Activated B cell treated with CpG ODN at 0.5 μM for 24 hours (primary cell): Measurements from ENCODE around the gene MINDY2. TPM values are rescaled to one million over a fixed set of nuclear protein-coding genes. Genes with fewer than 3 reads are reported as not detected.
"Not testable (repeated sequence)": the region's sequence is repeated elsewhere in the genome, so short reads cannot be mapped to it uniquely, and the experiment has no call there.

ENCODE experiments used
- ATAC-seq: fragments of 200-7000 bp; cut with Tn5 transposase; one replicate; pipeline ENCODE4 v1.10.0; 2021; ENCODE audit warnings: low read depth, mild to moderate bottlenecking, moderate library complexity
- CTCF ChIA-PET: fragments of 350-600 bp; sonication (Branson Sonifier 250); formaldehyde crosslinking; loops from one replicate; lab custom pipeline; 2021; ENCODE audit warnings: antibody characterized with exemption; lab: Charles Lee
- POLR2A ChIA-PET: fragments of 350-600 bp; sonication (Branson Sonifier 250); formaldehyde crosslinking; loops from one replicate; lab custom pipeline; 2021; ENCODE audit warnings: antibody characterized with exemption; lab: Charles Lee
- DNase-seq: peaks from one replicate; pipeline ENCODE4 v3.0.0; 2022
- H3K27ac Mint-ChIP-seq: one replicate; pipeline ENCODE4 v1.8.0; 2020; ENCODE audit warnings: mixed read lengths
- H3K27me3 Mint-ChIP-seq: one replicate; pipeline ENCODE4 v1.8.0; 2021; ENCODE audit warnings: mixed read lengths
- H3K36me3 Mint-ChIP-seq: one replicate; pipeline ENCODE4 v1.8.0; 2021; ENCODE audit warnings: low read depth, mixed read lengths
- H3K4me1 Mint-ChIP-seq: one replicate; pipeline ENCODE4 v1.8.0; 2021; ENCODE audit warnings: mixed read lengths
- H3K4me3 Mint-ChIP-seq: one replicate; pipeline ENCODE4 v1.8.0; 2020; ENCODE audit warnings: mild to moderate bottlenecking, mixed read lengths
- H3K9me3 Mint-ChIP-seq: one replicate; pipeline ENCODE4 v1.8.0; 2020; ENCODE audit warnings: mixed read lengths
- intact Hi-C: fragments of 100-400 bp; cut with micrococcal nuclease; formaldehyde crosslinking; loops from one replicate; pipeline ENCODE4 v1.15.1; 2024
- total RNA-seq: library from RNA; stranded (reverse); gene quantifications from 2 replicates; pipeline ENCODE4 v1.2.3, GENCODE V29; 2022
- TF ChIP-seq, protein P1 (sequence below): fragments of 200-600 bp; IDR thresholded peaks from one replicate; pipeline ENCODE4 v1.8.0; 2022; ENCODE audit warnings: antibody characterized with exemption, mild to moderate bottlenecking

Gene MINDY2
- total RNA-seq, 1 donor from 2014 or later = 6.2 TPM

DNA sequence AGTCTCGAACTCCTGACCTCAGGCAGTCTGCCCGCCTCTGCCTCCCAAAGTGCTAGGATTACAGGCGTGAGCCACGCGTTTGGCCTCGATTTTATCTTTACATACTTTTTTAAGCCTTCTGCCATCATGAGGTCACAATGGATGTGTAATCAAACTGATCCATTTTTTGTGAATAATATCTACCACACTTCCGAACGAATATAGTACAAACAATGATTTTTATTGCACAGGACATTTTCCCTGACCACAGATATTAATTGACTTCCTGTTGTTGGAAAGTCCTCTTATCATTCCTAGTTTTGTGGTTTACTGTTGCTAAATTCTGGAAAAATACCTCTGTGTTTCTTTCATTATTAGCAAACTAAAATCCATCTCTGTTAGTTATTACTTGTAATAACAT is 68.9 kb downstream of the MINDY2 start:
- Mint-ChIP-seq H3K36me3 (peaks cover 3% of the 10 kb centered on the region), H3K4me1 (peaks cover 19% of the 10 kb centered on the region), H3K27ac (no peak overlapping the region), H3K27me3 (no peaks in the 10 kb centered on the region), H3K9me3 (no peaks in the 10 kb centered on the region), H3K4me3 (no peak overlapping the region)
- TF ChIP-seq, protein P1, sequence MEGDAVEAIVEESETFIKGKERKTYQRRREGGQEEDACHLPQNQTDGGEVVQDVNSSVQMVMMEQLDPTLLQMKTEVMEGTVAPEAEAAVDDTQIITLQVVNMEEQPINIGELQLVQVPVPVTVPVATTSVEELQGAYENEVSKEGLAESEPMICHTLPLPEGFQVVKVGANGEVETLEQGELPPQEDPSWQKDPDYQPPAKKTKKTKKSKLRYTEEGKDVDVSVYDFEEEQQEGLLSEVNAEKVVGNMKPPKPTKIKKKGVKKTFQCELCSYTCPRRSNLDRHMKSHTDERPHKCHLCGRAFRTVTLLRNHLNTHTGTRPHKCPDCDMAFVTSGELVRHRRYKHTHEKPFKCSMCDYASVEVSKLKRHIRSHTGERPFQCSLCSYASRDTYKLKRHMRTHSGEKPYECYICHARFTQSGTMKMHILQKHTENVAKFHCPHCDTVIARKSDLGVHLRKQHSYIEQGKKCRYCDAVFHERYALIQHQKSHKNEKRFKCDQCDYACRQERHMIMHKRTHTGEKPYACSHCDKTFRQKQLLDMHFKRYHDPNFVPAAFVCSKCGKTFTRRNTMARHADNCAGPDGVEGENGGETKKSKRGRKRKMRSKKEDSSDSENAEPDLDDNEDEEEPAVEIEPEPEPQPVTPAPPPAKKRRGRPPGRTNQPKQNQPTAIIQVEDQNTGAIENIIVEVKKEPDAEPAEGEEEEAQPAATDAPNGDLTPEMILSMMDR = no peak
- CTCF ChIA-PET = interaction anchor here (0.6 to 0.8 kb wide), 2 partner anchors 69 to 335 kb away, joined by 3 read pairs; partner anchors contain the start of gene MINDY2
- ATAC-seq (no peak), DNase-seq (no peak)
- intact Hi-C loops = no loop called here
- POLR2A ChIA-PET = interaction anchor here (0.7 kb wide), 1 partner anchor 383 kb away, joined by 4 read pairs; no protein-coding TSS in a partner anchor

DNA sequence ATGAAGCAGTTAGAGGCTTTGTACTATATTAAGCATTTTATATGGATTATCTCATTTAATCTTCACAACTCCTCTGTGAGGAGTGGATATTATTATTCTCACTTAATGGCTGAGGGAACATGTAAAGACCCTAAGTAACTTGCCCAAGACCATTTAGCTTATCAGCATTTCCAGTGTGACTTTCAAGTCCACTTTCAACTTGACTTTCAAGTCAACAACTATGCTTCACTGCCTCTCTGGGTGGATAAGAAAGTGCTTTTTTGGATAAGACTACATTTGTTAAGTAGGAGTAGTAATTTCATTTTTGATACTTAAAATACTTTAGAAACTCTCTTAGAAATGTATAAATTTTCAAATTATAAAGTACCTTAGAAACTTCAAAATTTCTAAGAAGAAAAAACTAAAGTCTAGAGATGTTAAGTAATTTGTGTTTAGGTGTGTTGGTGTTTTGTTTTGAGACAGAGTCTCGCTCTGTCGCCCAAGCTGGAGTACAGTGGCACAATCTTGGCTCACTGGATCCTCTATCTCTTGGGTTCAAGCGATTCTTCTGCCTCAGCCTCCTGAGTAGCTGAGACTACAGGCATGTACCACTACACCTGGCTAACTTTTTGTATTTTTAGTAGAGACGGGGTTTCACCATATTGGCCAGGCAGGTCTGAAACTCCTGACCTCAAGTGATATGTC is 71.8 kb downstream of the MINDY2 start:
- TF ChIP-seq, protein P1 = no peak
- H3K27ac Mint-ChIP-seq = no peak overlapping the region
- H3K36me3 Mint-ChIP-seq = peaks cover 22% of the 10 kb centered on the region
- no peaks in the 10 kb centered on the region for H3K9me3 Mint-ChIP-seq
- H3K27me3 Mint-ChIP-seq = no peaks in the 10 kb centered on the region
- DNase-seq (no peak), ATAC-seq (no peak)
- no peak overlapping the region for H3K4me3 Mint-ChIP-seq
- POLR2A ChIA-PET = interaction anchor here (1.3 kb wide), 1 partner anchor 72 kb away, joined by 3 read pairs; the partner anchor contains the start of gene MINDY2
- intact Hi-C loops = no loop called here
- H3K4me1 Mint-ChIP-seq = peaks cover 19% of the 10 kb centered on the region
- CTCF ChIA-PET = no interaction called here

DNA sequence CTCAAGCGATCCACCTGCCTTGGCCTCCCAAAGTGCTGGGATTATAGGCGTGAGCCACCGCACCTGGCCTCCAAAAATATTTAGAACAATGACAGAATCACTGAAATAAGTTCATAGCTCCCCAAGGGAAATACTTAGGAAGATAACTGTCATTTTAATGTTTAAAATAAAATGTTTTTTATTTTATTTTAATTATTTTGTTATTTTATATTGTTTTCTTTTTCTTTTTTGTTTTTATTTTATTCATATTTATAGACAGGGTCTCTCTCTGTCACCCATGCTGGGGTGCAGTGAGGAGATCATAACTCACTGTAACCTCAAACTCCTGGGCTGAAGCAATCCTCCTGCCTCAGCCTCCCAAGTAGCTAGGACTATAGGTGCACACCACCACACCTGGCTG is 80.1 kb downstream of the MINDY2 start:
- H3K4me3 Mint-ChIP-seq, H3K27ac Mint-ChIP-seq, ATAC-seq, POLR2A ChIA-PET, H3K9me3 Mint-ChIP-seq, H3K4me1 Mint-ChIP-seq, H3K27me3 Mint-ChIP-seq, DNase-seq, intact Hi-C loops, CTCF ChIA-PET: not testable (repeated sequence)
- H3K36me3 Mint-ChIP-seq = peaks cover 56% of the 10 kb centered on the region

DNA sequence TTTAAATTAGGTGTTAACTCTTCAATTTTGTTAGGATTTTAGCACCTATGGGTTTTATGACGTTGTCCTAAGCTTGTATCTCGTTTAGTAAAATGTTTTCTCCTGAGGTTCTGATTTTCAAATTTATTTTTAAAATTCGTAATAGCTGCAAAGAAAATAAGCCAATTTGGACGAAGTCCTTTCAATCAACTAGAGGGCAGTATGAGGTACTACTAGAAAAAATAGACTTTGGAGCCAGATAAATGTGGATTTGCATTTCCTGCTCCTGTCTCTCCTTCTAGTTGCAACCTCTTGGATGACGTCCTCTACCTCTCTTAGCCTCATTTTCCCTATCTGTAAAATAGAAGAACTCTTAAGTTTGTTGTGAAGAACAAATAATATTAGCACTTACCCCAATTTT is 81.2 kb downstream of the MINDY2 start:
- CTCF ChIA-PET = no interaction called here
- intact Hi-C loops = no loop called here
- ATAC-seq = no peak

DNA sequence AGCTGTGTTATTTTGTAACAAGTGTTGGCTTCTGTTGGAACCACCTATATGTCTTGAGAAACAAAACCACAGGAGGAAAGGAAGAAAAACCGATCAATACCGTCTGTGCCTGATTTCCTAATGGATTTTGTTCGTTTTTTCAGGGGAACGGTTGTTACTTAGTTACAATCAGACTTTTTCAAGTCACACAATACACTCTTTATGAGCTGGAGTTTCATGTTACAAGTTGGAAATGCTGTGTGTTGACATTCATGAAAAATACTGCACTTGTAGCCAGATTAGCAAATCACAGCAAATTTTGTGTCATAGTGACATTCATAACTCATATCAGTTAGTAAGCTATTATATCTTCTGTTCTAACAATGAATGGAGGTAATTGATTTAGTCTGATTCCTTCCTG is 83.5 kb downstream of the MINDY2 start:
- Mint-ChIP-seq H3K27me3 (no peaks in the 10 kb centered on the region), H3K27ac (no peak overlapping the region), H3K4me3 (no peak overlapping the region), H3K4me1 (no peaks in the 10 kb centered on the region), H3K9me3 (no peaks in the 10 kb centered on the region), H3K36me3 (peaks cover 29% of the 10 kb centered on the region)
- DNase-seq (no peak), ATAC-seq (no peak)
- ChIA-PET CTCF (no interaction called here), POLR2A (interaction anchor here (0.6 kb wide), 1 partner anchor 648 kb away, joined by 3 read pairs; no protein-coding TSS in a partner anchor)
- intact Hi-C loops = no loop called here
- TF ChIP-seq, protein P1 = no peak

More for the DNA sequence above, 81.2 kb downstream of the MINDY2 start:
- no peaks in the 10 kb centered on the region for H3K27me3 Mint-ChIP-seq
- no peak overlapping the region for H3K27ac Mint-ChIP-seq
- no peak overlapping the region for H3K4me3 Mint-ChIP-seq
- H3K36me3 Mint-ChIP-seq = peaks cover 51% of the 10 kb centered on the region
- TF ChIP-seq, protein P1 = no peak
- no peak for DNase-seq
- no peaks in the 10 kb centered on the region for H3K9me3 Mint-ChIP-seq
- no peaks in the 10 kb centered on the region for H3K4me1 Mint-ChIP-seq
- POLR2A ChIA-PET = no interaction called here
